ENCODE results near the gene POU2AF1.

The POU2AF1 gene

DNA sequence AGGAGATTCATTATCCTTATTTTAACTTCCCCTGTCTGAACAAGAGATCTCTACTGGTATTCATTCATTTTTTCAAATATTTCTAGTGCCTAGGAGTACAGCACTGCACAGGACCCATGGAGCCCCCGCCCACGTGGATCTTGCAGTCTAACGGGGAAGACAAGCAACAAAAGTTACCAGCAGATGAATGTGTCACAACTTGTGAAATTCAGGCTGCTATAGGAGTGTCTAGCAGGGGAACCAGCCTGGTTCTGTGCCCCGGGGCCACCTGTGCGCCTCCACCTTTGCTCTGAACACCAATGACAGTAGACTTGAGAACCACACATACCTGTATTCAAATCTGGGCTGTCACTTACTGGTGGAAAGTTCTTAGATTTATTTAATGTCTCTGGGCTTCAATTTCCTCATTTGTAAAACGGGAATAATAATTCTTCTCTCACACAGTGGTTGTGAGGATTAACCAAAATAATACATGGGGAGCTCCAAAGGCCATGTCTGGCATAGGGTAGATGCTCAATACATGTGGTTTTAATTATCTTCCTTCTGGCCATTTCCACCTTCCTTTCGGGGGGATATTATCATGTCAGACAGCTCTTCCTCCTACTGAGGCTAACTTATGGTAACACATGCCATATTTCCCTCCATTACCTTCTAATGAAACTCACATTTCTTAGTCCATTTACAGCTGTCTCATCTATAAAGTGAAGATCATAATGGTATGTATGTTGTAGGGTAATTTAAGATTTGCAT is 17.8 kb downstream of the POU2AF1 start:
- no peak for DNase-seq (ENCODE audit: low spot score)
- POLR2A ChIA-PET (ENCODE audit: low non-redundant PET): no interaction called here
- TF ChIP-seq, protein P1, sequence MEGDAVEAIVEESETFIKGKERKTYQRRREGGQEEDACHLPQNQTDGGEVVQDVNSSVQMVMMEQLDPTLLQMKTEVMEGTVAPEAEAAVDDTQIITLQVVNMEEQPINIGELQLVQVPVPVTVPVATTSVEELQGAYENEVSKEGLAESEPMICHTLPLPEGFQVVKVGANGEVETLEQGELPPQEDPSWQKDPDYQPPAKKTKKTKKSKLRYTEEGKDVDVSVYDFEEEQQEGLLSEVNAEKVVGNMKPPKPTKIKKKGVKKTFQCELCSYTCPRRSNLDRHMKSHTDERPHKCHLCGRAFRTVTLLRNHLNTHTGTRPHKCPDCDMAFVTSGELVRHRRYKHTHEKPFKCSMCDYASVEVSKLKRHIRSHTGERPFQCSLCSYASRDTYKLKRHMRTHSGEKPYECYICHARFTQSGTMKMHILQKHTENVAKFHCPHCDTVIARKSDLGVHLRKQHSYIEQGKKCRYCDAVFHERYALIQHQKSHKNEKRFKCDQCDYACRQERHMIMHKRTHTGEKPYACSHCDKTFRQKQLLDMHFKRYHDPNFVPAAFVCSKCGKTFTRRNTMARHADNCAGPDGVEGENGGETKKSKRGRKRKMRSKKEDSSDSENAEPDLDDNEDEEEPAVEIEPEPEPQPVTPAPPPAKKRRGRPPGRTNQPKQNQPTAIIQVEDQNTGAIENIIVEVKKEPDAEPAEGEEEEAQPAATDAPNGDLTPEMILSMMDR (conservative IDR thresholded peaks at IDR 0.05; ENCODE audit: low read depth): no peak
- CTCF ChIA-PET: interaction anchor here (0.8 kb wide), 1 partner anchor 58 kb away, joined by 3 read pairs; no protein-coding TSS in a partner anchor
- H3K27ac ChIP-seq: no peak overlapping the region

DNA sequence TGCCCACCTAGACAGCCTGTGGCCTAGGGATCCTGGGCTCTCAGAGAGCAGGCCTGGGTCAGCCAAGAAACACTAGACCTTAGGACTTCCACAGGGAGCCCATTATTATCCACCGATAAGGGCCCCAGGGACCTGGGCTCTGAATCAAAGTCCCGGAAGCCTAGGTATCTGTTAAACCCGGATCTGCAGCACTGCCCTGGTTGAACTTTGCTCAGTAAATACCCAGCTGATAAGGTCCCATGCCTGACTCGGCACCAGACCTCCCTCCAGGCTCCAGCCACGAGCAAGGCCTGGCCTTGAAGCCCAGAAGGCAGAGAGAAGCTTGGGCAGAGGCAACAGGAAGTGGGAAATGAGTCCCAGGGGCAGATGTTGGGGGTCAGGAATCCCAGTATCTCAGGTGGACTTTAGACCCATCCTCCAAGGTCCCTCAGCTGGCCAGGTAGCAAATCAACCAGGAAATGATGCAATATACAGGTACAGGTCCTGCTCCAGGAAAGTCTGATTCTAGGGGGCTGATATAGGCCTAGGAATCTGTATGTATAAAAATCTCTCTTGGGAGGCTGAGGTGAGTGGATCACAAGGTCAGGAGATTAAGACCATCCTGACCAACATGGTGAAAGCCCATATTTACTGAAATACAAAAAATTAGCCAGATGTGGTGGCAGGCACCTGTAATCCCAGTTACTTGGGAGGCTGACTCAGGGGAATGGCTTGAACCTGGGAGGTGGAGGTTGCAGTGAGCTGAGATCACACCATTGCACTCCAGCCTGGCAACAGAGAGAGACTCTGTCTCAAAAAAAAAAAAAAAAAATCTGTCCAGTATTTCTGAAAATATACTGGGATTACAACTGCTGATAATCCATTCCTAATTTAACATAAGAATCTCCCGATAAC is 18.7 kb downstream of the POU2AF1 start:
- no peak overlapping the region for H3K27ac ChIP-seq
- ChIA-PET CTCF (no interaction called here), POLR2A (ENCODE audit: low non-redundant PET) (no interaction called here)
- DNase-seq (ENCODE audit: low spot score): no peak
- TF ChIP-seq, protein P1 (conservative IDR thresholded peaks at IDR 0.05; ENCODE audit: low read depth): no peak

DNA sequence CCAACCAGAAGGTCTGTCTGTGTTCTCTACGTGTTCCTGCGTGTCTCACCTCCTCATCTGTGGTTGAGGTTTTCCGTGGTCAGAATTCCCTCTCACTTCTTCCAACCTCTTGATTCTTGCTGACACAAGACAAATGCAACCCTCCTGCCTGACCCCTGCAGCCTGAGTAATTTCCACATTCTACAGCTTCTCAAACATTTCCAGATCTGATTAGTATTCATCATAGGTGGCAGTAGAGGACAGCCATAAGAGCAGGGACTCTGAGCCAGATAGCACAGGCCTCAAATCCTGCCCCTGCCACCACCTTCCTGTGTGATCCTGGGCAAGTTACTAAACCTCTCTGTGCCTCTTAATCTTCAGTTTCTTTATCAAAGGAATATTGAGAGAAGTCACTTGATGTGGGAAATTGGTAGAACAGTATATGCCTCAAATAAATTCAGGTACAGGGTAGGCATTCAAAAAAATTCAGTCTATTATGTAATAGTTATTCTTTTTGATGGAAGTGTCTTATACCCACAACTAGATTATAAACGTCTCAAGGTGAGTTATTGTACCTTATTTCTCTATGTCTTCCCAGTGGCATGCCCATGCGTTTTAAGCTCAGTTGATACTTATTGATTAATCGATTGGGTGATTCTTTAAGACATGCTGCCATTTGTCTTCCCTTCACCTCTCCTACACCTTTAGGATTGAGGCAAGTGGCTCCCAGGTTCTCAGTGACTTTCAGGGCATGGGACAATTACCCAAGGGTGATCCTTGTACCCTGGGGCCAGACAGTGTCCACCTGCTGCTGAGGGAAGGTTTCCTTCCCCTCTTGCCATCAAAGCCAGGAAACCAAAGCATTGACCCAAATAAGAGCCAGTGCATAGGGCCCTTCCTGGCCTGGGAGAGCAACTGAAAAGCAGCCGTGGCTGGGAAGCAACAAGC is 19.6 kb downstream of the POU2AF1 start:
- H3K27ac ChIP-seq: no peak overlapping the region
- TF ChIP-seq, protein P1 (conservative IDR thresholded peaks at IDR 0.05; ENCODE audit: low read depth): no peak
- DNase-seq (ENCODE audit: low spot score): no peak
- ChIA-PET CTCF (no interaction called here), POLR2A (ENCODE audit: low non-redundant PET) (no interaction called here)

DNA sequence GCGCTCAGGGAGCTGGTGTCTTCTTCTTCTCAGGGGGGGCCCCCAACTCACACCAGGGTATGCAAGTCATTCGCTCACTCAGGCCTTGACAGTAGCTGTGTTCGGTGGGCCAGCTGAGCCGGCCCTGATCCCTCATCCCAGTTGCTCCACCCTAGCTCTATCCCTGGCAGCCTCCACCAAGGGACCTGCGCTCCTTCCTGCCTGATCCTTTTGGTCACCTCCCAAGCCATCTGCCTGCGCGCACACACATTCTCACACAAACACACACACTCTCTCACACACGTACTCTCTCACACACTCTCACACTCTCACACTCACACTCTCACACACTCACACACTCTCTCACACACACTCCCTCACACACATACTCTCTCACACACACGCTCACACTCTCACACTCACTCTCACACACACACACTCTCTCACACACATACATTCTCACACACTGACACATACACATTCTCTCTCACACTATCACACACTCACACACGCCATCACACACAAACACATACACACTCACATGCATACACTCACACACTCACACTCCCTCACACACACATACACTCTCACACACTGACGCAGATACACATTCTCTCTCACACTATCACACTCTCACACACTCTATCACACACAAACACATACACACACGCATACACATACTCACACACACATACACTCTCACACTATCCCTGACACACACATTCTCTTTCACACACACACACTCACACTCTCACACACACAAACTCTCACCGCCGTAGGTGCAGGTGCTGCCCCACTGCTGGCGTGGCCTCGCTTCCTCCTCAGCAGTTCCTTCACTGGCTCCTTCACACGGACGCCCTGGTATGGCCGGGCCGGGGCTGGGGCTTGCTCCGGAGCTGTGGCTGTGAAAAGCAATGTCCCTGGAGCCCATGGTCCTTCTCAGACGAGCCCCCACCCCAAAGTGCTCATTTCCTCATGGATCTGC is 20.8 kb downstream of the POU2AF1 start:
- ChIA-PET POLR2A (ENCODE audit: low non-redundant PET) (no interaction called here), CTCF (no interaction called here)
- TF ChIP-seq, protein P1 (conservative IDR thresholded peaks at IDR 0.05; ENCODE audit: low read depth): no peak
- H3K27ac ChIP-seq: no peak overlapping the region
- DNase-seq (ENCODE audit: low spot score): no peak

DNA sequence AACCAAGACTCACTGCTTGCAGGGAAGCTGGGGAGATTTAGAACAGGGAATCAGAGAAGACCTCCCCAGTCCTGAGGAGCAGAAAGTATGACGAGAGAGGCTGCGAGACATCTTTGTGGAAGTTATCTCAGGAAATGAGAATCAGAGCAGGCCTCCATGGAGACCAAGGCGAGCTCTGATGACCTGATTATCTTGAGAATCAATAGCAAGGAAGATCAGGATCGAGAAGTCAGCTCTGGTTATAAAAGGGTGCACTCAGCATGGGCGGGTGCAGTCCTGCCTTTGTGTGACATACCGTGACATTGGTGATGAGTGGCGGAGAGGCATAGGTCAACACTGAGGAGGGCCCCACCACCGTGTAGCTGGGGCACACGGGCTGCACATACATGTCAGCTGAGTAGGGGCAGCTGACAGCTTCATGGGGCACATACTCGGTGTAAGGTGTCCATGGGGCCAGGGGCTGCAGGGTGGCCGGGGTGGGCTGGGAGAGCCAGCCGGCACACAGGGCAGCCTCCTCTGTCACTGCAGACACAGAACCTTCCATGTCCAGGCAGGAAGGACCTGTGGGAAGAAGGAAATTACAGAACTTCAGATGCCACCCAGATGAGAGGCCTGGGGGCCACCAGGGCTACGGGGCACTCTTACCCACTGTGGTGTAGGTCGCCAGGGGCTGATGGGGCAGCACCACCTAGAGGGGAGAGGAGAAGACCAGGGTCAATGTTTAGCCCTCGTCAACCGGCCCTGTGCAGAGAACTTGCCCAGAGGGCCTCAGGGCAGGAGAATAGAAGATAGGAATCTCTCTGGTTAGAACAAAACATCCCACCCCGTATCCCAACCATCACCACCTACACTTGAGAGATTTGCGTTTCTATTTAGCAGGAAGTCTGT is 21.7 kb downstream of the POU2AF1 start:
- no peak overlapping the region for H3K27ac ChIP-seq
- POLR2A ChIA-PET (ENCODE audit: low non-redundant PET): no interaction called here
- no peak for DNase-seq (ENCODE audit: low spot score)
- TF ChIP-seq, protein P1 (conservative IDR thresholded peaks at IDR 0.05; ENCODE audit: low read depth): no peak
- CTCF ChIA-PET: interaction anchor here (0.5 to 0.6 kb wide), 2 partner anchors 15 to 322 kb away, joined by 3 to 5 read pairs; no protein-coding TSS in a partner anchor

All from RWPE1 (cell line).